ENCODE results near the gene KLF3. TPM values are rescaled to one million over a fixed set of nuclear protein-coding genes. Genes with fewer than 3 reads are reported as not detected.

The KLF3 gene
- total and polyA plus RNA-seq, 9 of the 15 experiments (the other 6 are each of a cell fraction or from before 2014, with no cell fraction given), result 9.9 to 47.2 (median 18.1) TPM

DNA sequence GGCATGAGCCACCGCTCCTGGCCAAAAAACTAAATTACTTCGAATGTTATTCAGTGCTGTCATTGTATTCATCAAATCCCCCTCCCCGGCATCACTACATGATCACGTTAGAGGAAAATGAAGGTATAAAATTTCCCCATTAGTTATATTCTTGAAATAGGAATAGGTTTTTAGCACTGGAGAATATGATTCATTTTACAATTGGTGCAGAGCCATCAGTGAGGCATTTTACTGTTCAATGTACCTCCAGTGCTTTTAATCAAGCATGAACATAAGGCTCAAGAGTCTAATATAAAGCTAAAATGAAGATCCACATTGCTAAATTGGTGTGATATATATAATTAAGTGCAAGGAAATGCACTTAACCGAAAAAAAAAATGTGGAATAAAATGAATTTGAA lies 18.3 kb downstream of the KLF3 start (continued):
- TF ChIP-seq ZNF232 (CRISPR knock-in tag; IDR thresholded peaks at IDR 0.05) (no peak), TEAD4 (IDR thresholded peaks at IDR 0.05; ENCODE audit: low read length) (no peak), TEAD4 (CRISPR knock-in tag; IDR thresholded peaks at IDR 0.05; ENCODE audit: borderline replicate concordance) (no peak), SIRT6 (IDR thresholded peaks at IDR 0.05; ENCODE audit: low read depth, low read length) (no peak), SREBF1 (IDR thresholded peaks at IDR 0.05; ENCODE audit: borderline replicate concordance, low read depth, low read length) (no peak)
- TF ChIP-seq, protein P1, sequence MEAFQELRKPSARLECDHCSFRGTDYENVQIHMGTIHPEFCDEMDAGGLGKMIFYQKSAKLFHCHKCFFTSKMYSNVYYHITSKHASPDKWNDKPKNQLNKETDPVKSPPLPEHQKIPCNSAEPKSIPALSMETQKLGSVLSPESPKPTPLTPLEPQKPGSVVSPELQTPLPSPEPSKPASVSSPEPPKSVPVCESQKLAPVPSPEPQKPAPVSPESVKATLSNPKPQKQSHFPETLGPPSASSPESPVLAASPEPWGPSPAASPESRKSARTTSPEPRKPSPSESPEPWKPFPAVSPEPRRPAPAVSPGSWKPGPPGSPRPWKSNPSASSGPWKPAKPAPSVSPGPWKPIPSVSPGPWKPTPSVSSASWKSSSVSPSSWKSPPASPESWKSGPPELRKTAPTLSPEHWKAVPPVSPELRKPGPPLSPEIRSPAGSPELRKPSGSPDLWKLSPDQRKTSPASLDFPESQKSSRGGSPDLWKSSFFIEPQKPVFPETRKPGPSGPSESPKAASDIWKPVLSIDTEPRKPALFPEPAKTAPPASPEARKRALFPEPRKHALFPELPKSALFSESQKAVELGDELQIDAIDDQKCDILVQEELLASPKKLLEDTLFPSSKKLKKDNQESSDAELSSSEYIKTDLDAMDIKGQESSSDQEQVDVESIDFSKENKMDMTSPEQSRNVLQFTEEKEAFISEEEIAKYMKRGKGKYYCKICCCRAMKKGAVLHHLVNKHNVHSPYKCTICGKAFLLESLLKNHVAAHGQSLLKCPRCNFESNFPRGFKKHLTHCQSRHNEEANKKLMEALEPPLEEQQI (IDR thresholded peaks at IDR 0.05), result no peak

DNA sequence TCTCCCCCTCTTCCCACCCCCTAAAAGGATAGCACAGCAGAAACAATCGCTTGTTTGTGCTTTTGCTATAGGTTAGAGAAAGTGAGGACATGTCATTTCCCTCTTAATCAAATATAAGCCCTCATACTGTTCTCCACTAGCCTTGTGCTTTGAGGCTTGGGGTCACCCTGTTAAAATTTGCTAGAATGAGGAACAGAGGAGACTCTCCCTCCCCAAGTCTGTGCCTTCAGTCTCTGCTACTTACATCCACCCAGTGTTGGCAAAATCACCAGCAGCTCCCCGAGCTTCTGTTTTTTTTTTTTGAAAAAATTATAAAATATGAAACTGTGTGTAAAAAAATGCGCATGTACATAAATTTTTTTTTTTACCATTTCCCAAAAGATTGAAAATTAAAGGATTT lies 19.3 kb downstream of the KLF3 start:
- intact Hi-C loops (cut with micrococcal nuclease), result no loop called here
- H3K79me2 ChIP-seq (ENCODE audit: control insufficient read depth, insufficient read depth, low read length), result peaks cover 95% of the 10 kb centered on the region
- TF ChIP-seq ZFPM2 (CRISPR knock-in tag; IDR thresholded peaks at IDR 0.05), result no peak
- TF ChIP-seq KAT2B (IDR thresholded peaks at IDR 0.05; ENCODE audit: low read depth, low read length), result no peak
- TF ChIP-seq SNIP1 (IDR thresholded peaks at IDR 0.05; ENCODE audit: low read depth), result no peak
- TF ChIP-seq RAD21 (CRISPR knock-in tag; conservative IDR thresholded peaks at IDR 0.05 in 1 of 2, IDR thresholded peaks at IDR 0.05 in 1 of 2), result no peak
- TF ChIP-seq, protein P2, sequence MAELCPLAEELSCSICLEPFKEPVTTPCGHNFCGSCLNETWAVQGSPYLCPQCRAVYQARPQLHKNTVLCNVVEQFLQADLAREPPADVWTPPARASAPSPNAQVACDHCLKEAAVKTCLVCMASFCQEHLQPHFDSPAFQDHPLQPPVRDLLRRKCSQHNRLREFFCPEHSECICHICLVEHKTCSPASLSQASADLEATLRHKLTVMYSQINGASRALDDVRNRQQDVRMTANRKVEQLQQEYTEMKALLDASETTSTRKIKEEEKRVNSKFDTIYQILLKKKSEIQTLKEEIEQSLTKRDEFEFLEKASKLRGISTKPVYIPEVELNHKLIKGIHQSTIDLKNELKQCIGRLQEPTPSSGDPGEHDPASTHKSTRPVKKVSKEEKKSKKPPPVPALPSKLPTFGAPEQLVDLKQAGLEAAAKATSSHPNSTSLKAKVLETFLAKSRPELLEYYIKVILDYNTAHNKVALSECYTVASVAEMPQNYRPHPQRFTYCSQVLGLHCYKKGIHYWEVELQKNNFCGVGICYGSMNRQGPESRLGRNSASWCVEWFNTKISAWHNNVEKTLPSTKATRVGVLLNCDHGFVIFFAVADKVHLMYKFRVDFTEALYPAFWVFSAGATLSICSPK (IDR thresholded peaks at IDR 0.05; ENCODE audit: borderline replicate concordance), result no peak
- no peak for TF ChIP-seq HMGN3 (IDR thresholded peaks at IDR 0.05; ENCODE audit: borderline replicate concordance, extremely low read depth, insufficient read length, low read depth, low read length)
- no peak for TF ChIP-seq PTBP1 (IDR thresholded peaks at IDR 0.05; ENCODE audit: low read depth, low read length)
- TF ChIP-seq NFYB (IDR thresholded peaks at IDR 0.05; ENCODE audit: extremely low read depth, insufficient read length), result no peak
- TF ChIP-seq, protein P3, sequence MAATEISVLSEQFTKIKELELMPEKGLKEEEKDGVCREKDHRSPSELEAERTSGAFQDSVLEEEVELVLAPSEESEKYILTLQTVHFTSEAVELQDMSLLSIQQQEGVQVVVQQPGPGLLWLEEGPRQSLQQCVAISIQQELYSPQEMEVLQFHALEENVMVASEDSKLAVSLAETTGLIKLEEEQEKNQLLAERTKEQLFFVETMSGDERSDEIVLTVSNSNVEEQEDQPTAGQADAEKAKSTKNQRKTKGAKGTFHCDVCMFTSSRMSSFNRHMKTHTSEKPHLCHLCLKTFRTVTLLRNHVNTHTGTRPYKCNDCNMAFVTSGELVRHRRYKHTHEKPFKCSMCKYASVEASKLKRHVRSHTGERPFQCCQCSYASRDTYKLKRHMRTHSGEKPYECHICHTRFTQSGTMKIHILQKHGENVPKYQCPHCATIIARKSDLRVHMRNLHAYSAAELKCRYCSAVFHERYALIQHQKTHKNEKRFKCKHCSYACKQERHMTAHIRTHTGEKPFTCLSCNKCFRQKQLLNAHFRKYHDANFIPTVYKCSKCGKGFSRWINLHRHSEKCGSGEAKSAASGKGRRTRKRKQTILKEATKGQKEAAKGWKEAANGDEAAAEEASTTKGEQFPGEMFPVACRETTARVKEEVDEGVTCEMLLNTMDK (IDR thresholded peaks at IDR 0.05; ENCODE audit: borderline replicate concordance, insufficient read depth, low read depth, low read length, poor library complexity, severe bottlenecking), result no peak
- no peak for TF ChIP-seq ZNF316 (IDR thresholded peaks at IDR 0.05)

More for the DNA sequence above, 19.3 kb downstream of the KLF3 start:
- Histone ChIP-seq H3K27ac (ENCODE audit: extremely low read depth, low read depth, low read length) (no peak overlapping the region), H3K9me3 (replicated peaks; ENCODE audit: control insufficient read depth, insufficient read depth, low read depth, low read length) (no peaks in the 10 kb centered on the region), H3K4me3 (no peak overlapping the region), H3K9me1 (ENCODE audit: control insufficient read depth, insufficient read depth, low read length) (peaks cover 4% of the 10 kb centered on the region), H3K36me3 (ENCODE audit: control insufficient read depth, insufficient read depth, low read length) (peaks cover 92% of the 10 kb centered on the region), H4K20me1 (replicated peaks; ENCODE audit: control insufficient read depth, insufficient read depth, low read length) (peaks cover 12% of the 10 kb centered on the region; the same call in 1 of the 2 replicates), H3K4me2 (ENCODE audit: insufficient read depth, low read length) (no peak overlapping the region), H3K4me1 (replicated peaks in 1 of 2; ENCODE audit: control insufficient read depth in 2 of 2, insufficient read depth in 2 of 2, low read length in 2 of 2) (peaks cover 0 to 3% of the 10 kb centered on the region in 2 experiments; a peak in 2 of 5 replicates), H2AFZ (ENCODE audit: low read depth, low read length) (no peak overlapping the region), H3K9ac (ENCODE audit: insufficient read depth in 1 of 2, low read depth in 2 of 2, low read length in 2 of 2) (no peak overlapping the region), H3K27me3 (ENCODE audit: control insufficient read depth in 2 of 2, insufficient read depth in 2 of 2, low read length in 2 of 2) (no peaks in the 10 kb centered on the region)
- ATAC-seq (no peak), DNase-seq (ENCODE audit: extremely low read depth in 1 of 4, low spot score in 3 of 4) (no peak), FAIRE-seq (no peak)
- in situ Hi-C loops (cut with MboI), result no loop called here
- no TSS peak for BruUV-seq (replicated peaks)
- ChIA-PET POLR2A (no interaction called here), CTCF (ENCODE audit: low intra/inter-chr PET ratio) (no interaction called here)
- 98% methylated on average over 3 of the region's 3 CpGs for WGBS (ENCODE audit: insufficient coverage, low coverage, missing lambda C conversion rate)

All from K562 (cell line).